Esophagus muscularis mucosa (tissue), 4 donors: Measurements from ENCODE around the gene CACNA2D2. TPM values are rescaled to one million over a fixed set of nuclear protein-coding genes. Genes with fewer than 3 reads are reported as not detected.

Experiments used
- DNase-seq: peaks from one replicate; pipeline ENCODE4 v3.0.0-alpha.2; 2017; ENCODE audit errors: extremely low spot score
- H3K27ac ChIP-seq, 4 donors: fragments of 200-600 bp; sonication (generic); replicated peaks in 1 of 4; 1 replicate in 3 of 4; 2 replicates in 1 of 4; pipeline ENCODE4 v1.5.1; 2016 to 2019; ENCODE audit warnings: mild to moderate bottlenecking in 1 of 4
- H3K27me3 ChIP-seq, 4 donors: fragments of 200-600 bp; sonication (generic); one replicate each; pipeline versions ENCODE4 v1.5.1 to v1.6.0; 2016 to 2019
- H3K36me3 ChIP-seq, 4 donors: fragments of 200-600 bp; sonication (generic); one replicate each; pipeline ENCODE4 v1.5.1; 2016 to 2019
- H3K4me1 ChIP-seq, 4 donors: fragments of 200-600 bp; sonication (generic); one replicate each; pipeline ENCODE4 v1.5.1; 2016 to 2019
- H3K4me3 ChIP-seq, 4 donors: fragments of 200-600 bp; sonication (generic); 1 replicate in 2 of 4; 2 replicates in 2 of 4; pipeline ENCODE4 v1.5.1; 2016 to 2019; ENCODE audit warnings: mild to moderate bottlenecking in 4 of 4, moderate library complexity in 1 of 4
- H3K9me3 ChIP-seq, 4 donors: fragments of 200-600 bp; sonication (generic); 1 replicate in 3 of 4; 2 replicates in 1 of 4; pipeline ENCODE4 v1.5.1; 2016 to 2019
- CTCF ChIP-seq, 3 experiments: fragments of 200-600 bp in 2 of 3; fragments of 450-650 bp in 1 of 3; sonication (generic) in 2 of 3; IDR thresholded peaks; one replicate each; pipeline ENCODE4 v1.5.1; 2017 to 2019; ENCODE audit warnings: antibody characterized with exemption in 3 of 3, mild to moderate bottlenecking in 2 of 3, moderate library complexity in 1 of 3
- EP300 ChIP-seq: sonication (generic); formaldehyde crosslinking; IDR thresholded peaks from one replicate; pipeline ENCODE4 v1.6.1; 2017; ENCODE audit warnings: antibody characterized with exemption
- POLR2A ChIP-seq: fragments of 450-650 bp; IDR thresholded peaks from one replicate; pipeline ENCODE4 v1.6.1; 2017; ENCODE audit warnings: antibody characterized with exemption, moderate library complexity, mild to moderate bottlenecking, low read depth
- POLR2AphosphoS5 ChIP-seq, 2 donors: sonication (generic); formaldehyde crosslinking; IDR thresholded peaks; one replicate each; pipeline ENCODE4 v1.6.1; 2017; ENCODE audit warnings: antibody characterized with exemption in 2 of 2
- WGBS: methylation state at CpG from one replicate; pipeline ENCODE4 v1.1.5; 2018; 5-methylcytosine and 5-hydroxymethylcytosine counted together
- intact Hi-C: fragments of 100-400 bp; cut with DNase I; formaldehyde crosslinking; loops from one replicate; pipeline ENCODE4 v1.15.1; 2023
- total RNA-seq, 4 donors: library from RNA; depleted of rRNA; stranded (reverse); fragments of >200 nt; gene quantifications; one replicate each; pipeline versions ENCODE4 v1.1.0 to v1.2.1, GENCODE V29; 2016

CACNA2D2 gene
- total RNA-seq, 4 donors from 2014 or later = 0.84 to 2.8 (median 1.1) TPM

- H3K4me1 ChIP-seq = peaks cover 56 to 90% (median 83%) of the 10 kb centered on the region in 4 donors
- DNase-seq = no peak
- no peaks in the 10 kb centered on the region for H3K27me3 ChIP-seq
- H3K27ac ChIP-seq = peak overlapping the region; percentile 93 to 95 (median 93)
- H3K4me3 ChIP-seq = peak overlapping the region; percentile 72 to 88 (median 84)
- intact Hi-C loops = no loop called here
- peaks cover 4 to 61% (median 52%) of the 10 kb centered on the region in 4 donors for H3K36me3 ChIP-seq
- no peaks in the 10 kb centered on the region for H3K9me3 ChIP-seq
- WGBS = 0% methylated on average over 17 of the region's 45 CpGs
- TF ChIP-seq CTCF (IDR thresholded peaks at IDR 0.05) = no peak
- TF ChIP-seq POLR2AphosphoS5 (IDR thresholded peaks at IDR 0.05) = peak in 1 of 2 donors; percentile 47
These were observed 182.5 kb downstream of the CACNA2D2 start for GRCh38 chr3:50320853-50321335.

- TF ChIP-seq POLR2AphosphoS5 (IDR thresholded peaks at IDR 0.05) = no peak
- no peak for TF ChIP-seq POLR2A
- no peak for TF ChIP-seq CTCF (IDR thresholded peaks at IDR 0.05)
- no peak for DNase-seq
- Histone ChIP-seq H3K4me1 (peaks cover 56 to 81% (median 76%) of the 10 kb centered on the region in 4 donors), H3K27ac (peak overlapping the region; percentile 93 to 95 (median 93)), H3K9me3 (no peaks in the 10 kb centered on the region), H3K27me3 (no peaks in the 10 kb centered on the region), H3K4me3 (peak overlapping the region; percentile 72 to 88 (median 84)), H3K36me3 (peaks cover 0 to 61% (median 49%) of the 10 kb centered on the region in 4 donors)
- WGBS = 79% methylated on average over 12 of the region's 29 CpGs
- intact Hi-C loops = no loop called here
These were observed 183.4 kb downstream of the CACNA2D2 start for GRCh38 chr3:50319894-50320625.

- WGBS = 87% methylated on average over 14 of the region's 16 CpGs
- H3K36me3 ChIP-seq = peaks cover 0 to 64% (median 50%) of the 10 kb centered on the region in 4 donors
- no peaks in the 10 kb centered on the region for H3K27me3 ChIP-seq
- DNase-seq = no peak
- H3K4me1 ChIP-seq = peaks cover 49 to 82% (median 70%) of the 10 kb centered on the region in 4 donors
- H3K27ac ChIP-seq = peak overlapping the region in 3 of 4 donors; percentile 16 to 48 (median 22)
- intact Hi-C loops = no loop called here
- no peaks in the 10 kb centered on the region for H3K9me3 ChIP-seq
- no peak for TF ChIP-seq CTCF (IDR thresholded peaks at IDR 0.05)
- no peak for TF ChIP-seq POLR2A
- peak overlapping the region; percentile 72 to 88 (median 84) for H3K4me3 ChIP-seq
These were observed 184.1 kb downstream of the CACNA2D2 start for GRCh38 chr3:50319181-50319893.

- peaks cover 0 to 65% (median 51%) of the 10 kb centered on the region in 4 donors for H3K36me3 ChIP-seq
- no peak for DNase-seq
- H3K27ac ChIP-seq = peak overlapping the region in 3 of 4 donors; percentile 16 to 48 (median 22)
- no peaks in the 10 kb centered on the region for H3K9me3 ChIP-seq
- TF ChIP-seq EP300 (no peak), POLR2AphosphoS5 (IDR thresholded peaks at IDR 0.05) (no peak), POLR2A (no peak), CTCF (IDR thresholded peaks at IDR 0.05) (no peak)
- WGBS = 39% methylated on average over 6 of the region's 10 CpGs
- H3K4me1 ChIP-seq = peaks cover 44 to 77% (median 63%) of the 10 kb centered on the region in 4 donors
- no peaks in the 10 kb centered on the region for H3K27me3 ChIP-seq
- peak overlapping the region; percentile 72 to 88 (median 84) for H3K4me3 ChIP-seq
- intact Hi-C loops = no loop called here
These were observed 184.8 kb downstream of the CACNA2D2 start for GRCh38 chr3:50318615-50319014.
